GM23338 (cell line): ENCODE results near the gene SNF8. TPM values are rescaled to one million over a fixed set of nuclear protein-coding genes. Genes with fewer than 3 reads are reported as not detected.
A peak's percentile ranks its signal among the peaks of the same experiment; 100 is the strongest.

Experiments
- ATAC-seq: fragments of 200-7000 bp; cut with Tn5 transposase; 3 replicates; pipeline ENCODE4 v1.9.1; 2020
- DNase-seq: peaks from one replicate; pipeline ENCODE4 v3.0.0-alpha.2; 2015; ENCODE audit warnings: low spot score
- H2AFZ ChIP-seq: fragments of 200-600 bp; sonication (generic); 2 replicates; pipeline ENCODE4 v1.8.0; 2016; ENCODE audit warnings: antibody characterized with exemption, mild to moderate bottlenecking, moderate library complexity
- H3F3A ChIP-seq: fragments of 200-600 bp; sonication (generic); replicated peaks from 2 replicates; pipeline ENCODE4 v1.8.0; 2017; ENCODE audit warnings: antibody characterized with exemption, mixed run types, low read depth
- H3K27ac ChIP-seq: fragments of 200-600 bp; sonication (generic); 2 replicates; pipeline ENCODE4 v1.6.1; 2016; ENCODE audit warnings: low read depth
- H3K27me3 ChIP-seq: fragments of 200-600 bp; sonication (generic); 2 replicates; pipeline ENCODE4 v1.8.0; 2016; ENCODE audit warnings: mild to moderate bottlenecking, mixed run types, moderate library complexity; ENCODE audit not compliant: insufficient read depth
- H3K36me3 ChIP-seq: fragments of 200-600 bp; sonication (generic); 2 replicates; pipeline ENCODE4 v1.8.0; 2016; ENCODE audit warnings: mild to moderate bottlenecking; ENCODE audit not compliant: insufficient read depth
- H3K4me1 ChIP-seq: fragments of 200-600 bp; sonication (generic); 2 replicates; pipeline ENCODE4 v1.8.0; 2016; ENCODE audit warnings: mild to moderate bottlenecking, moderate library complexity; ENCODE audit not compliant: insufficient read depth
- H3K4me2 ChIP-seq: fragments of 200-600 bp; sonication (generic); 2 replicates; pipeline ENCODE4 v1.7.1; 2017; ENCODE audit warnings: mixed run types
- H3K4me3 ChIP-seq: fragments of 200-600 bp; sonication (generic); 2 replicates; pipeline ENCODE4 v1.6.1; 2016; ENCODE audit warnings: mixed run types
- H3K79me2 ChIP-seq: fragments of 200-600 bp; sonication (generic); replicated peaks from 2 replicates; pipeline ENCODE4 v1.8.0; 2017; ENCODE audit warnings: mild to moderate bottlenecking; ENCODE audit not compliant: insufficient read depth
- H3K9me2 ChIP-seq: fragments of 200-600 bp; sonication (generic); 2 replicates; pipeline ENCODE4 v1.8.0; 2017; ENCODE audit not compliant: insufficient read depth
- H4K20me1 ChIP-seq: fragments of 200-600 bp; sonication (generic); replicated peaks from 2 replicates; pipeline ENCODE4 v1.8.0; 2017; ENCODE audit warnings: mild to moderate bottlenecking; ENCODE audit not compliant: insufficient read depth
- H3K27ac Mint-ChIP-seq: 2 replicates; pipeline ENCODE4 v1.8.0; 2020; ENCODE audit warnings: inconsistent platforms, mild to moderate bottlenecking, moderate library complexity, mixed read lengths
- H3K27me3 Mint-ChIP-seq: 3 replicates; pipeline ENCODE4 v1.8.0; 2022; ENCODE audit warnings: low read depth, mild to moderate bottlenecking, moderate library complexity, mixed read lengths, inconsistent platforms; ENCODE audit not compliant: insufficient read depth, poor library complexity
- H3K36me3 Mint-ChIP-seq: 3 replicates; pipeline ENCODE4 v1.8.0; 2021; ENCODE audit warnings: low read depth, mild to moderate bottlenecking, inconsistent platforms, moderate library complexity, mixed read lengths
- H3K4me1 Mint-ChIP-seq: 3 replicates; pipeline ENCODE4 v1.8.0; 2020; ENCODE audit warnings: mild to moderate bottlenecking, inconsistent platforms, mixed read lengths
- H3K4me3 Mint-ChIP-seq: 3 replicates; pipeline ENCODE4 v1.8.0; 2021; ENCODE audit warnings: moderate library complexity, mild to moderate bottlenecking, inconsistent platforms, mixed read lengths
- H3K9me3 Mint-ChIP-seq: 3 replicates; pipeline ENCODE4 v1.8.0; 2020; ENCODE audit warnings: moderate library complexity, mild to moderate bottlenecking, inconsistent platforms, mixed read lengths
- CREB1 ChIP-seq: fragments of 250-450 bp; sonication (Bioruptor Pico); IDR thresholded peaks from 2 replicates; pipeline ENCODE4 v1.5.0; 2020; ENCODE audit warnings: low read depth, mild to moderate bottlenecking, moderate library complexity
- ETS1 ChIP-seq: IDR thresholded peaks from 2 replicates; pipeline ENCODE4 v1.6.1; 2016; ENCODE audit warnings: antibody characterized with exemption
- EZH2 ChIP-seq: fragments of 200-600 bp; sonication (generic); IDR thresholded peaks from one replicate; pipeline ENCODE4 v1.8.0; 2017; ENCODE audit warnings: antibody characterized with exemption, mild to moderate bottlenecking, low read depth; ENCODE audit not compliant: unreplicated experiment
- EZH2phosphoT487 ChIP-seq: fragments of 200-600 bp; sonication (generic); IDR thresholded peaks from one replicate; pipeline ENCODE4 v1.8.1; 2018; ENCODE audit warnings: antibody characterized with exemption; ENCODE audit not compliant: unreplicated experiment
- JUNB ChIP-seq: IDR thresholded peaks from one replicate; pipeline ENCODE4 v1.6.1; 2016; ENCODE audit warnings: antibody characterized with exemption; ENCODE audit not compliant: unreplicated experiment
- POLR2AphosphoS5 ChIP-seq: IDR thresholded peaks from 2 replicates; pipeline ENCODE4 v1.6.1; 2016; ENCODE audit warnings: antibody characterized with exemption, low read depth
- REST ChIP-seq: IDR thresholded peaks from one replicate; pipeline ENCODE4 v1.6.1; 2018; ENCODE audit warnings: antibody characterized with exemption; ENCODE audit not compliant: unreplicated experiment
- ZNF114 ChIP-seq: fragments of 250-450 bp; sonication (Bioruptor Pico); IDR thresholded peaks from 2 replicates; pipeline ENCODE4 v1.5.0; 2020; ENCODE audit warnings: mild to moderate bottlenecking, moderate library complexity
- ZNF331 ChIP-seq: fragments of 250-450 bp; sonication (Bioruptor Pico); IDR thresholded peaks from 2 replicates; pipeline ENCODE4 v1.5.0; 2020; ENCODE audit warnings: low read depth, mild to moderate bottlenecking, moderate library complexity
- ZNF462 ChIP-seq: fragments of 250-450 bp; sonication (Bioruptor Pico); IDR thresholded peaks from 2 replicates; pipeline ENCODE4 v1.5.0; 2020; ENCODE audit warnings: mild to moderate bottlenecking, moderate library complexity
- polyA plus RNA-seq: library from polyadenylated mRNA; unstranded; fragments of >200 nt; fragmentation: Nextera tagmentation; extraction: Ambion mirVana; gene quantifications from 2 replicates; pipeline ENCODE4 v1.2.1, GENCODE V29; 2016
- total RNA-seq: library from RNA; depleted of rRNA; stranded (reverse); fragments of >200 nt; shearing (Covaris generic); gene quantifications from 2 replicates; pipeline ENCODE4 v1.2.3, GENCODE V29; 2014

SNF8 gene
- total and polyA plus RNA-seq, 2 experiments from 2014 or later: 88.5 to 113 TPM

- Mint-ChIP-seq H3K4me3 (no peak overlapping the region), H3K27ac (no peak overlapping the region), H3K36me3 (peaks cover 83% of the 10 kb centered on the region)
Measured at GRCh38 chr17:48927978-48928745, 16.5 kb downstream of the SNF8 start.

GRCh38 chr17:48925991-48926342 lies 18.7 kb downstream of the SNF8 start:
- Histone ChIP-seq H3K36me3 (peaks cover 76% of the 10 kb centered on the region), H3K4me3 (no peak overlapping the region), H3K27ac (no peak overlapping the region), H2AFZ (no peak overlapping the region), H4K20me1 (peaks cover 33% of the 10 kb centered on the region), H3K9me2 (no peaks in the 10 kb centered on the region), H3K79me2 (0 out of 2 replicates have a peak, but pooled peaks cover 1% of the 10 kb centered on the region), H3F3A (peaks cover 33% of the 10 kb centered on the region), H3K4me1 (no peaks in the 10 kb centered on the region), H3K27me3 (no peaks in the 10 kb centered on the region), H3K4me2 (no peak overlapping the region)
- DNase-seq (no peak), ATAC-seq (no peak)
- Mint-ChIP-seq H3K4me1 (0 out of 3 replicates have a peak, but pooled peaks cover 3% of the 10 kb centered on the region), H3K27me3 (peaks cover 4% of the 10 kb centered on the region), H3K9me3 (no peaks in the 10 kb centered on the region), H3K27ac (no peak overlapping the region), H3K4me3 (no peak overlapping the region), H3K36me3 (peaks cover 88% of the 10 kb centered on the region)
- no peak for TF ChIP-seq REST
- TF ChIP-seq ZNF462 (CRISPR knock-in tag): no peak
- no peak for TF ChIP-seq ZNF114 (CRISPR knock-in tag)
- TF ChIP-seq JUNB: no peak
- no peak for TF ChIP-seq POLR2AphosphoS5
- no peak for TF ChIP-seq ZNF331
- TF ChIP-seq EZH2: no peak
- no peak for TF ChIP-seq CREB1
- TF ChIP-seq ETS1: no peak
- TF ChIP-seq EZH2phosphoT487: no peak

More at GRCh38 chr17:48927978-48928745, 16.5 kb downstream of the SNF8 start:
- H3K9me3 Mint-ChIP-seq: no peaks in the 10 kb centered on the region
- peaks cover 58% of the 10 kb centered on the region for H3K36me3 ChIP-seq
- no peak for DNase-seq
- no peaks in the 10 kb centered on the region for H3K79me2 ChIP-seq
- H3K4me3 ChIP-seq: no peak overlapping the region
- peak; percentile 37; the same call in 1 of the 2 replicates for TF ChIP-seq POLR2AphosphoS5
- TF ChIP-seq CREB1: no peak
- no peaks in the 10 kb centered on the region for H3K27me3 Mint-ChIP-seq
- 0 out of 3 replicates have a peak, but pooled peaks cover 3% of the 10 kb centered on the region for H3K4me1 Mint-ChIP-seq
- no peaks in the 10 kb centered on the region for H3K9me2 ChIP-seq
- peaks cover 33% of the 10 kb centered on the region for H4K20me1 ChIP-seq
- peak; percentile 48 for ATAC-seq
- H3K4me1 ChIP-seq: no peaks in the 10 kb centered on the region
- H3K27me3 ChIP-seq: no peaks in the 10 kb centered on the region
- peaks cover 40% of the 10 kb centered on the region for H3F3A ChIP-seq
- H3K27ac ChIP-seq: peak overlapping the region; percentile 69; the same call in 1 of the 2 replicates
- H2AFZ ChIP-seq: no peak overlapping the region
- no peak overlapping the region for H3K4me2 ChIP-seq
